ENCODE data around the gene PRELID2. TPM values are rescaled to one million over a fixed set of nuclear protein-coding genes. Genes with fewer than 3 reads are reported as not detected.

The PRELID2 gene
- total and polyA plus RNA-seq, 10 donors, result 1.4 to 10.0 (median 5.5) TPM

GRCh38 chr5:145711417-145711816 lies 123.7 kb downstream of the PRELID2 start:
- DNase-seq, result no peak
- TF ChIP-seq POLR2A (IDR thresholded peaks at IDR 0.05), result no peak
- TF ChIP-seq, protein P1, sequence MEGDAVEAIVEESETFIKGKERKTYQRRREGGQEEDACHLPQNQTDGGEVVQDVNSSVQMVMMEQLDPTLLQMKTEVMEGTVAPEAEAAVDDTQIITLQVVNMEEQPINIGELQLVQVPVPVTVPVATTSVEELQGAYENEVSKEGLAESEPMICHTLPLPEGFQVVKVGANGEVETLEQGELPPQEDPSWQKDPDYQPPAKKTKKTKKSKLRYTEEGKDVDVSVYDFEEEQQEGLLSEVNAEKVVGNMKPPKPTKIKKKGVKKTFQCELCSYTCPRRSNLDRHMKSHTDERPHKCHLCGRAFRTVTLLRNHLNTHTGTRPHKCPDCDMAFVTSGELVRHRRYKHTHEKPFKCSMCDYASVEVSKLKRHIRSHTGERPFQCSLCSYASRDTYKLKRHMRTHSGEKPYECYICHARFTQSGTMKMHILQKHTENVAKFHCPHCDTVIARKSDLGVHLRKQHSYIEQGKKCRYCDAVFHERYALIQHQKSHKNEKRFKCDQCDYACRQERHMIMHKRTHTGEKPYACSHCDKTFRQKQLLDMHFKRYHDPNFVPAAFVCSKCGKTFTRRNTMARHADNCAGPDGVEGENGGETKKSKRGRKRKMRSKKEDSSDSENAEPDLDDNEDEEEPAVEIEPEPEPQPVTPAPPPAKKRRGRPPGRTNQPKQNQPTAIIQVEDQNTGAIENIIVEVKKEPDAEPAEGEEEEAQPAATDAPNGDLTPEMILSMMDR (IDR thresholded peaks at IDR 0.05 in 8 of 11, conservative IDR thresholded peaks at IDR 0.05 in 3 of 11), result no peak
- no peak for TF ChIP-seq POLR2AphosphoS5 (IDR thresholded peaks at IDR 0.05)
- intact Hi-C loops (cut with DNase I; ENCODE audit: low total_unique reads), result no loop called here
- H3K4me3 ChIP-seq, result no peak overlapping the region
- no peaks in the 10 kb centered on the region for H3K27me3 ChIP-seq (replicated peaks in 1 of 7)
- H3K4me1 ChIP-seq, result no peaks in the 10 kb centered on the region
- no peak overlapping the region for H3K27ac ChIP-seq
- 63 to 94% (median 83%) methylated on average over 3 of the region's 3 CpGs for WGBS, 5 donors
- no peaks in the 10 kb centered on the region for H3K36me3 ChIP-seq
- H3K9me3 ChIP-seq, result no peaks in the 10 kb centered on the region

Other genes starting within 250 kb of the PRELID2 start
- not detected for gene GRXCR2, start 37.7 kb upstream of the PRELID2 start, total RNA-seq
- not detected for gene GRXCR2, start 37.7 kb upstream of the PRELID2 start, polyA plus RNA-seq
- gene SH3RF2, start 101.2 kb upstream of the PRELID2 start, total RNA-seq, result under 1 TPM in 5 of 7 donors, not detected in 2; 0.07 to 0.44 (median 0.13) TPM
- gene SH3RF2, start 101.2 kb upstream of the PRELID2 start, polyA plus RNA-seq, result under 1 TPM; 0.04 to 0.11 (median 0.10) TPM